Activated T-cell treated with anti-CD3 and anti-CD28 coated beads for 24 hours (primary cell): ENCODE data around the gene TRIM56.
"Not testable (repeated sequence)": the region's sequence is repeated elsewhere in the genome, so short reads cannot be mapped to it uniquely, and the experiment has no call there.

Experiments
- DNase-seq: peaks from one replicate; pipeline ENCODE4 v3.0.0-alpha.2; 2020; ENCODE audit warnings: low read depth

The TRIM56 gene

GRCh38 chr7:101132626-101133600 is 47.6 kb downstream of the TRIM56 start:
- DNase-seq, result not testable (repeated sequence)

GRCh38 chr7:101133621-101134398 is 48.5 kb downstream of the TRIM56 start:
- no peak for DNase-seq

- DNase-seq, result no peak
These were observed 49.2 kb downstream of the TRIM56 start for GRCh38 chr7:101134399-101134980.

- no peak for DNase-seq
These were observed 52.5 kb downstream of the TRIM56 start for GRCh38 chr7:101137651-101138212.

- peak; percentile 89 for DNase-seq
These were observed 53.1 kb downstream of the TRIM56 start for GRCh38 chr7:101138213-101138870.

GRCh38 chr7:101140339-101140699 is 55.0 kb downstream of the TRIM56 start:
- no peak for DNase-seq

- no peak for DNase-seq
These were observed 55.6 kb downstream of the TRIM56 start for GRCh38 chr7:101140746-101141382.
